OCI-M2 (cell line): Measurements from ENCODE around the gene KRTAP10-8.
"Not testable (repeated sequence)": the region's sequence is repeated elsewhere in the genome, so short reads cannot be mapped to it uniquely, and the experiment has no call there.

Experiments
- DNase-seq: peaks from one replicate; lab custom pipeline; 2025; ENCODE audit not compliant: unreplicated experiment; lab: John Stamatoyannopoulos, UW

KRTAP10-8 gene

DNA sequence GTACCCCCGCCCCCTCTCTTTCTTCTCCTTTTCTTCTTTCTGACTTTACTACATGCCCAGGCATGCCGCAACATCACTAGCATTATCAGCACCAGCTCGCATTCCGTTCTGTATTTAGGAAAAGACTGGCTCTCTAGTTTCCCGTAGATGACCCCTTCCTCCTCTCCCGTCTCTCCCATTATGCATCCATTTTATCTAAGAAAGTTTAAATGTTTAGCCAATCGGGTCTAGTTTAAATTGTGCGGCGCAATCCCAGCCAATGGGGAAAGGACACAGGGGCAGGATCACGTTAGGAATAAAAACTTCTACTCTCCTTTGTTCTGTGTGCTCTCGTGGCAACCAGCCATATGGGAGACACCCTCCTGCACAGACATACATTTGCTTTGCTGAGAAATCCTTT, 13.8 kb upstream of the KRTAP10-8 start:
- no peak for DNase-seq

DNA sequence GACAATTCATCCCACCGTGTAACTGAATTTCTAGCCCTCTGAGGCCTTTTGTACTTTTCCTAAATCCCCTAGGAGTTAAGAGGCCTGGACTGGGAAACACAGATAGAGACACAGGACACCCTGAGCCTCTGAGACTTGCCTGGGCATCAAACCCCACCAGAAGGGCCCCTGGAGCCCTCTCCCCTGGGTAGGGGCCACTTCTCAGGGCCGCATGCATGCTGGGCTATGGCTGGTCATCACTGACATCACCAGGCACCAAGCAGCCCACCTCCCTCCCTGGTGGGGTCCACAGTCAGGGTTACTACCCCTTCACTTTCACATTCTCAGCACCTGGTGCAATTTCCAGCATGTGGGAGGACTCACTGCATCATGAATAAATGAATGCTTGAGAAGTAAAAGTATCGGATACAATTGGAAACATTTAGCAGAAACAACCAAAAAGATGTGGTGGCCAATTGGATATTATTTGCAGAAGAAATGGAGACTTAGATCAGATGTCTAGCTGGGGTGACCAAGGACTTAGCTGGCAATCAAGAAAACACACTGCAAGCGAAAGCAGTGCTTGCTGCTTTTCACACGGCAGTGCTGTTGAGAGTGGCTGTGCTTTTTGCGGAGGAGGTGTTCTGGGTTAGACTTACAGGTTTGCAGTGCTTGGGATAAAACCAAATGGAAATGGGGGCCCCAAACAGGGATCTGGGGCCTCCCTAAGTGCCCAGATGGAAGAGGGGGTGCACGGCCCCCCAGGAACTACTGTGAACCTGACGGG, 12.4 kb upstream of the KRTAP10-8 start:
- no peak for DNase-seq

DNA sequence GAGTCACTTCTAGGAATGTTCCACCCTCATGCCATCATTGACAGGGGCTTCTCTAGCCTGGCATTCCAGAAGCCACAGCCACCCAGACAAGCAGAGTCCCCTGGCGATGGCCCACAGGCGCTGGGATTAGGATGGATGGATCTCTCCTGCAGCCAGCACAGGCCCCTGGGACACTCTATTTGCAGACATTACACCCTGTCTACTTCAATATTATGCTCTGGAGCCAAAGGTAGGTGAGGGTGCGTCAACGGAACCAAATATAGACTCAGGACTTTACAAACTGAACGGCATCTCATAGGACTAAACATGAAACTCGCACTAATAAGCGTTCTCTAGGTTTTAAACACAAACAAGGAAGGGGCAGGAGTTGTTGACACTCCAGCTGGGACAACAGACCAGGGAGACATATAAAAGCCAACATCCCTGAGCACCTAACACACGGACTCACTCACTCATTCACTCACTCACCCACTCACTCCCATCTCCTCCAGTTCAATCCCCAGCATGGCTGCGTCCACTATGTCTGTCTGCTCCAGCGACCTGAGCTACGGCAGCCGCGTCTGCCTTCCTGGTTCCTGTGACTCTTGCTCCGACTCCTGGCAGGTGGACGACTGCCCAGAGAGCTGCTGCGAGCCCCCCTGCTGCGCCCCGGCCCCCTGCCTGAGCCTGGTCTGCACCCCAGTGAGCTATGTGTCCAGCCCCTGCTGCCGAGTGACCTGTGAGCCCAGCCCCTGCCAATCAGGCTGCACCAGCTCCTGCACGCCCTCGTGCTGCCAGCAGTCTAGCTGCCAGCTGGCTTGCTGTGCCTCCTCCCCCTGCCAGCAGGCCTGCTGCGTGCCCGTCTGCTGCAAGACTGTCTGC, 11.5 kb upstream of the KRTAP10-8 start, which contains the start of gene KRTAP10-7:
Gene KRTAP10-7 (plus strand): TSS at position 480 of the 861 bp plus-strand sequence. CDS start 25 bp downstream, at position 505.
- not testable (repeated sequence) for DNase-seq

DNA sequence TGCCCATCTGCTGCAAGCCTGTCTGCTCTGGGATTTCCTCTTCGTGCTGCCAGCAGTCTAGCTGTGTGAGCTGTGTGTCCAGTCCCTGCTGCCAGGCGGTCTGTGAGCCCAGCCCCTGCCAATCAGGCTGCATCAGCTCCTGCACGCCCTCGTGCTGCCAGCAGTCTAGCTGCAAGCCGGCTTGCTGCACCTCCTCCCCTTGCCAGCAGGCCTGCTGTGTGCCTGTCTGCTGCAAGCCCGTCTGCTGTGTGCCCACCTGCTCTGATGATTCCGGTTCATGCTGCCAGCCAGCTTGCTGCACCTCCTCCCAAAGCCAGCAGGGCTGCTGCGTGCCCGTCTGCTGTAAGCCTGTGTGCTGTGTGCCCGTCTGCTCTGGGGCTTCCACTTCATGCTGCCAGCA, 10.8 kb upstream of the KRTAP10-8 start:
- not testable (repeated sequence) for DNase-seq

DNA sequence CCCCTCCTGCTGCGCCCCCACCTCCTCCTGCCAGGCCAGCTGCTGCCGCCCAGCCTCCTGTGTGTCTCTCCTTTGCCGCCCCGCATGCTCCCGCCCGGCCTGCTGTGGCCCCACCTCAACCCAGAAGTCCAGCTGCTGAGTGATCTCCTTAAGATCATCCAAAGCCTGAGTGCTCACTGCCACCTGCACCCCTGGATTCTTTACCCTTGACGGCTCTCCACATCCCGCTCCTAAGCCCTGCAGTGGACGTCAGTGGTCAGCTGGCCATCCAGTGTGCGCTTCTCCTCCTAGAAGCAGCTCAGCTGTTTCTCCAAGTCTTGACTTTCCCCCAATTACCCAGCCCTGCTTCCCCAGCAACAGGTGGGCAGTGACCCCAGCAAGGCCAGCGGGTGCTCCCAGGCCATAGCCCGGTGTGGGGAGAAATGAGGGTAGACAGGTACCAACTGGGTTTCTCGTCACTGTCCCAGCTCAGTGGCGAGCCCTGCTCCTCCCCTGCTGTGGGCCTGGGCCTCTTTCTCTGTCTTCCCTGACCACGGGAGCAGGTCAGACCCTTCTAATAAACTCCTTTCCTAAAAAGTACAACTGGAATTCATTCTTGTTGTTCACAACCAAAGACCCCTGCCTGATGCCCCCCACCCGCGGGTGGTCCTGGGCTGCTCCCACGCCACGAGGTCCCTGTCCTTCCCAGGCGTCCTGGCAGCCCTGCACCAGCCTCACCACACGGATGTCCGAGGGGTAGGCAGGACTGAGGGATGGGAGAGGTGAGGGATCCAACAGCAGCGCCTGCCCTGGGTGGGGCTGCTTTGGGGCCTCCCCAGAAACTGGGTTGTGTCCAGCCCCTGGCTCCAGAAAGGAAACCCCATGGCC, 10.1 kb upstream of the KRTAP10-8 start:
- DNase-seq, result no peak

DNA sequence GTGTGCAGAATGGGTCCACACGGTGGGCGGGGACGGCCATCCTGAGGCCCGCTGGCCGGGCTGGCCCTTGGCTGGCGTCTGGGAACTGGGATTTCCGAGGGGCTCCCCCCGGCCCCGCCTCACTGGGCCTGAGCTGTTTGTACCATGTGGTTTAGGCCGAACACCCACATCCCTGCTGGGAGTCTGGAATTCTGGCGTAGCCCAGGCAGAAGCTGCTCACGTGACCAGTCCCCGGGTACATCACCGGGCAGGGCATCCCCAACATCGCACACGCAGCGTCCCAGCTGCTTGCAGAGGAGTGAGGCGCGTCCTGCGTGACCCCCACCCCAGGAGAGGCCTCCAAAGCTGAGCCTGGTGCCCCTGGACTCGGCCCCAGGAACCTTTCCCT, 9.4 kb upstream of the KRTAP10-8 start:
- DNase-seq, result no peak

DNA sequence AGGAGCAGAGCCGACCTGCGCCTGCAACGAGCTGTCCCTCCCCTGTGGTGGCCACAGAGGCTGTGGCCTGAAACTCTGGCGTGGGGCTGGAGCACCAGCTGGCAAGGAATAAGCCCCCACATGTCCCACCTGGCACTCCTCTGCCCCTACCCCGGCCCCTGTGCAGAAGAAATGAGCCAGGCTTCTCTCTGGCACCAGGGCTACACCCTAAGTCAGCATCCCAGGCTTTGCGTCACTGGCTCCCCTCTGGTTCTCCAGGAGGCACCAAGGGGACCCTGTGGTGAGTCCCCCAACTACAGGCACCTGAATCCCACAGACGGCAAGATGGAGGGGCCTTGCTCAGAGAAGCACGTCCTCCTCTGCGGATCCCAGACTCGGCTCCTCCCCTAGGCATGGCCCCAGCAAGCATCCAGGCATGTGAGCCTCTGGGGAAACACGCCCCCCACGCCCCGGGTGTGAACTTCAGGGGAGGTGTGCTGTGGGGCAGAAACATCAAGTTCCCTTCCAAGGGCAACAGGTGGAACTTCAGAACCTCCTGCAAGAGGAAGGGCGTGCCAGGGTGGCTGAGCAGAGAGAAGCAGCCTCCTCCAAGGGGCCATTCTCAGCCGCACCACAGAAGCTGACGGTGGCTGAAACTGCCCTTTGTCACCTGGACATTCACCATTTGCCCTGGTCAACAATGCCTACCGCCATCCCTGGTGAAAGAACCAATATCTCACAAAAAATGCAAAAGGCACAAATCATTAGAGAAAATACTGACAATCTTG, 8.6 kb upstream of the KRTAP10-8 start:
- no peak for DNase-seq

DNA sequence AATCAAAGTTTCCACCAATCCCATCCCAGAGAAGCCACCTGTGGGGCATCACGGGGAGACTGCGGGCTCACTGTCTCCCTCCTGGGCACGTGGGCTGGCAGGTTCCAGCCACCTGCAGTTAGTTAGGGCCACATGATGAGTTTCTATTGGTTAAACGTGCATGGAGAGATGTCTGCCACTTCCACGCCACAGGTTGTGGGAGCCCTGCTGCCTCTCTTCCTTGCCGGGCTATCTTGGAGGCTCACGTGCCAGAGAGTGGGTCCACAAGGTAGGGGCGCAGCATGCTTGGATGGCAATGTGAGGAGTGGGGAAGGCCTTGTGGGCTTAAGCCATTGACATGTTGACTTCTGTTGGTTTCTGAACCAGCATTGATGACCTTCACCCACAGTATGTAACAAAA, 8.0 kb upstream of the KRTAP10-8 start:
- no peak for DNase-seq

DNA sequence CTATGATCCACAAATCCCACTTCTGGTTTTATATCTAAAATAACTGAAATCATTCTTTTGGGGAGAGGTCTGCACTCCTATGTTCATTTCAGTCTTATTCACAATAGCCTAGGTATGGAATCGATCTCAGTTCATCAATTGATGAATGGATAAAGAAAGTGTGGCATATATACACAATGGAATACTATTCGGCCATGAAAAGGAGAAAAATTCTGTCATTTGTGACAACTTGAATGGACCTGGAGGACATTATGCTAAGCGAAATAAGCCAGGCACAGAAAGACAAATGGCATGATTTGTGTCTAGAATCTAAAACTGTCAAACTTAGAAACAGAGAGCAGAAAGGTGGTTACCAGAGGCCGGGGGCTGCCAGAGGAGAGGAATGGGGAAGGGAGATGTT, 5.4 kb upstream of the KRTAP10-8 start:
- DNase-seq, result no peak

DNA sequence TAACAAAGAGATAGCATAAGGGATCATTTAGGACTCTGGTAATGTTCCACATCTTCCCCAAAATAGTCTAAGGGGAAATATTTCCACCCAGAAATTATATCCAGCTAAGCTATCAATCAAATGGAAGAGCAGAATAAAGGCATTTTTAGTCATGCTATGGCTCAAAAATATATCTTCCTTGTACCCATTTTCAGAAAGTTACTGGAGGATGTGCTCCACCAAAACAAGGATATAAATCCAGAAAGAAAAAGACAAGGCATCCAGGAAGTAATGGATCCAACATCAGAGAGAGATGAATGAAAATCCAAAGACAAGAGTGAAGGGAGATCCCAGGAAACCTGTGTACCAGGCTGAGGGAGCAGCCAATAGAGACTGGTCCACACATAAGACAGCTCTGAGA, 2.7 kb upstream of the KRTAP10-8 start:
- DNase-seq, result no peak

DNA sequence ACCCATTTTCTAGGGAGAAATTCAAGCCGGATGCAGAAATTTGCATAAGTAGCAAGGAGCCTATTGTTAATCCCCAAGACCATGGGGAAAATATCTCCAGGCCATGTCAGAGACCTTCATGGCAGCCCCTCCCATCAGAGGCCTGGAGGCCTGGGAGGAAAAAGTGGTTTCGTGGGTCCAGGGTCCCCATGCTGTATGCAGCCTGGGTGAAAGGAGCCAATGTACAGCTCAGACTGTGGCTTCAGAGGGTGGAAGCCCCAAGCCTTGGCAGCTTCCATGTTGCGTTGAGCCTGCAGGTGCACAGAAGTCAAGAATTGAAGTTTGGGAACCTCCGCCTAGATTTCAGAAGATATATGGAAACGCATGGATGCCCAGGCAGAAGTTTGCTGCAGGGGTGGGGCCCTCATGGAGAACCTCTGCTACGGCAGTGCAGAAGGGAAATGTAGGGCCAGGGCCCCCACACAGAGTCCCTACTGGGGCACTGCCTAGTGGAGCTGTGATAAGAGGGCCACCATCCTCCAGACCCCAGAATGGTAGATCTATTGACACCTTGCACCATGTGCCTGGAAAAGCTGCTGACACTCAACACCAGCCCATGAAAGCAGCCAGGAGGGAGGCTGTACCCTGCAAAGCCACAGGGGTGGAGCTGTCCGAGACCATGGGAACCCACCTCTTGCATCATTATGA, 1.6 kb upstream of the KRTAP10-8 start:
- not testable (repeated sequence) for DNase-seq

DNA sequence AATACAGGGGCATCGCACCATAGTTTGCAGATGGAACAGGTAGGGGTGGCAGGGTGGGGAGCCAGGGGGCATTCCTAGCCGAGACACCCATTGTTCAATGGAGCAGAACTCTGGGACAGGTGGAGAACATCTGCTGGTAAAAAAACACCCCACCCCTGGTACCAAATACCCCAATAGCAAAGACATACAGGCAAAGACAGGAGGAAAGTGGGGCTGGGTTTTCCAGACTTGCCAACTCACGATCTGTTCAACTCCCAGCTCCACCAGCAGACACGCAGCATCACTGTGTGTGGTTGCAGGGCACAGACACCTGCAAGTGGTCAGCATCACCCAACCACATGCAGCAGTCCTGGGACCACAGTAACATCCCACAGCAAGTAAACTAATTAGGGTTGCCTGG, 328 bp upstream of the KRTAP10-8 start:
- DNase-seq, result no peak

DNA sequence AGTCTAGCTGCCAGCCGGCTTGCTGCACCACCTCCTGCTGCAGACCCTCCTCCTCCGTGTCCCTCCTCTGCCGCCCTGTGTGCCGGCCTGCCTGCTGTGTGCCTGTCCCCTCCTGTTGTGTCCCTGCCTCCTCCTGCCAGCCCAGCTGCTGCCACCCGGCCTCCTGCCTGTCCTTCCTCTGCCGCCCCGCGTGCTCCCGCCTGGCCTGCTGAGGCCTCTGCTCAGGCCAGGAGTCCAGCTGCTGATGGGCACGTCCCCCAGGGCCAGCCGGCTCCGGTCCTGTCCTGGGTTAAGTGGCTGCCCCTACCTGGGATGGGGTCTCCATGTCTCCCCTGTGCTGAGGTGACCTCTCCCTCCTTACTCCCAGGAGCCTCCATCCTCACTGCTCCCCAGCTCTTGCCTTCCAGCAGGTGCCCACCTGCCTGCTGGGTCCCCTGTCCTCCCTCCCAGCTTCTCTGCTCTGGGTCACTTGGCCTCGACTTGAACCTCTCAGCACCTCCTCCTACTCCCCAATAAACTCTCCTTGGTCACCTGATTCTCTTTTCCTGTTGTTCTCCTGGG, 870 bp downstream of the KRTAP10-8 start:
- no peak for DNase-seq

DNA sequence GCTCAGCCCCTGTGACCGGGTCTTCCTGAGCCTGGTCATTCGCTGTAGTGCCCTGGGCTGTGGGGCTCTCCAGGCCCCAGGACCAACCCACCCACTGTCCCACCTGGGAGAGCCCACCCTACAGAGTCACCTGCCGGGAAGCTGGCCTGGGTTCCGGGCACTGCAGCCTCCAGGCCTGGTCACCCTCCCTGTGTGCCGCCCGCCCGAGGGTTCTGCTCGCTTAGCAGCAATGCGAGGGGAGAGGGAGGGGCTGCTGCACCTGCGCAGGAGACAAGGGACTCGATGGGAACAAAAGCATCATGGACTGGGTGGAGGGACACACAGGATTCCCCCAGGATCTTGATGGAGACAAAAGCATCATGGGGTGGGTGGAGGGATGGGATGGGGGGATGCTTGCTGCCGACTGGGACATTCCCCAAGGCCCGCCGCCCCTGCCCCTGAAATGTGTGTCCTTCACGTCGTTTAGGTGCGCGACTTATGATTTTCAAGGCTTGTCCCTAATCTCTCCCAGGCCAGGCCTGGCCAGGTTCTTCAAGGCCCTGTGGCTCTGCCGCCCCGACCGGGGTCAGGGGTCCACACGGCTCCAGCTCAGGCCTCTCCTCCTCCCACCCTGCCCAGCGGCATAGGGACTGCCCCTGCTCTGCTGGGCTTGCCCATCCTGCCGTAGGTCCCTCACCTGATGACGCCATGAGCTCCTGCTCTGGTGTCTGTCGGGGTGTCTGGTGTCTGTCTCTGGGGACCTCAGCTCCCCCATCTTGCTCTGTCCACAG, 1.7 kb downstream of the KRTAP10-8 start:
- no peak for DNase-seq

DNA sequence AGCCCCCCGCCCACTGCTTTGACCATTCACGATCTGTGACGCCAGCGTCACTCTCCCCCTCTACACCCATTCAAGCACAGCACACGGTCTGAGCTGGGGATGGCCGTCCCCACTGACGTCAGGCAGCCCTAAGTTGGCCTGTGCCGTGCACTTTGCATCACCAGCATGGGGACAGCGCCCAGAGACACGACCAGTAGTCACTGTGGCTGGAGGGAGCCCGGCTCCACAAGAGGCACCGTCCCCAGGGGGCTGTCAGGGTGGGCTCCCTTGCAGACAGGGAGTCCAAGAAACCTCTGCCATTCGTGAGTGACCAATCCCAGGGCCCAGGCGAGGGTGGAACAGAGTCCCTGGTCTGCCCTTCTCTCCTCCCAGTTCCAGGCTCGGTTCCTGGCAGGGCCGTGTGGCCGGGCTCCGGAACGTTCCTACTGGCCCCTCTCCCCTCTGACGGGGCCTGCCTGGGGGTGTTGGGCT, 2.3 kb downstream of the KRTAP10-8 start:
- DNase-seq, result no peak

DNA sequence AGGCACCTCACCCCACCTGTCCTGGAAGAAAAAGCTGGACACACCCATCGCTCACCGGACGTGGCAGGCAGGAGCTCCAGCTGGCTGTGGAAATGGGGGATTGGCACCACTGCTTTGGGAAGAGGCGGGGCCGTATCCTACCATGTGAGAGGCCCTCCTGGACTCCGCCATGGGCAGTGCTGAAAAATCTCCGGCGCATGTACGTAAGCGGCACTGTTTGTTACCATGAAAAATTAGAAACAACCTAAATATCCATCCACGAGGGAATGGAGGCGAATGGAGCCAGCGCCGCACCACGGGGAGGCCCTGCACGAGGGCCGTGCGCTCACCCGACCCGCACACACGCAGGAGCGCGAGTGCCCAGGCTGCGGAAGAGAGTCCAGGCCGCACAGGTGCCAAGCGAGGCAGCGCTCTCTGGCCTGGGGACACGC, 3.1 kb downstream of the KRTAP10-8 start:
- no peak for DNase-seq

DNA sequence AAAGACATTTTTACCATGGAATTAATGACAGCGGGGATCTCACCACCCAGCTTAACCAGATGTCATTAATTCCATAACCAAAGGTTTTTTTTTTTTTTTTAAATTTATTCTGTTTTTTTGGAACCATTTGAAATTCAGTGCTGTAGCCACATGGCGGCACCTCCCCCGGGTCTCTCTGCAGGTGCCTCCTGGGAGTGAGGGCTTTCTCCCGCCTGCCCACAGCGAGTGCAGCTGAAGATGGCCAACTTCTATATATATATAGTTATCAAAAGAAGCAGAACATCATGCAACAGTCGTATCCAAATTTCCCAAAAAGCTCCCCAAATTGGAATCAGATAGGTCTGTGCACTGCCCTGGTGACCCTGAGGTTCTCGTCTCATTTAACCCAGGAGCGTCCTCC, 3.6 kb downstream of the KRTAP10-8 start:
- no peak for DNase-seq

DNA sequence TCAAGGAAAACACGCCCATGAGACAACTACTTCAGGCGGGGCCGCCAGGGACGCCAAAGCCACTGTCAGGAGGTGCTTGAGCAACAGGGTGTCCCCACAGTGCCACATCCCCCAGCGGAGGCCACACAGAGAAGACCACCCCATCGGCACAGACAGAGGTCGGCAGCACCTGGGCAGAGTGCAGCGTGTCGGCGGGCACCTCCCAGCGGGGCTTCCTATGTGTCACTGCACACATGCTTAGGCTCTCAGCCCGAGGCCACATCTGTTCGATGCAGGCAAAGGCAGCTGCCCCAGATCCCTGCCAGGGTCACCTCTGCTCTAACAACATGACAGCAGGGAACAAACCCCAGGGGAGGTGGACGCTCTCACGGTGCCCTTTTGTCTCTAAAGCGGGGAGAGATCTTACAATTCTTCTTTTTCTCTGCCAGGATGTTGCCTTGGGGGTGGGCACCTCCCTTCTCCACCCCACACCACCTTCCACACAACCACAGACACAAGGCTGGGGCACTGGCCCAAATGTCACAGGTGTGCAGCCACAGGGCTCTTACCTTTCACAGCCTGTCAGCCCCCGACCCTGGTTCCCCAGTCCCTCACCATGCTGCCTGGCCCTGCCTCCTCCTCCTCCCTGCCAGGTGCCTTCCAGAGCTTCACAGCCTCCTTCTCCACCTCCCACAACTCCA, 4.2 kb downstream of the KRTAP10-8 start:
- DNase-seq, result no peak
